ENCODE results near the gene ADGRB3.
"Not testable (repeated sequence)": the region's sequence is repeated elsewhere in the genome, so short reads cannot be mapped to it uniquely, and the experiment has no call there.

ADGRB3 gene

GRCh38 chr6:69422475-69422874 lies 787.4 kb downstream of the ADGRB3 start:
- TF ChIP-seq POLR2A (IDR thresholded peaks at IDR 0.05; ENCODE audit: low read depth, low read length): no peak
- DNase-seq (ENCODE audit: insufficient read length, low spot score): no peak
- no peak for FAIRE-seq

GRCh38 chr6:69423785-69424184 lies 788.7 kb downstream of the ADGRB3 start:
- no peak for DNase-seq (ENCODE audit: insufficient read length, low spot score)
- TF ChIP-seq POLR2A (IDR thresholded peaks at IDR 0.05; ENCODE audit: low read depth, low read length): no peak
- no peak for FAIRE-seq

- FAIRE-seq: no peak
- TF ChIP-seq POLR2A (IDR thresholded peaks at IDR 0.05; ENCODE audit: low read depth, low read length): no peak
- no peak for DNase-seq (ENCODE audit: insufficient read length, low spot score)
Measured at GRCh38 chr6:69424581-69424980, 789.5 kb downstream of the ADGRB3 start.

- no peak for DNase-seq (ENCODE audit: insufficient read length, low spot score)
- FAIRE-seq: no peak
- TF ChIP-seq POLR2A (IDR thresholded peaks at IDR 0.05; ENCODE audit: low read depth, low read length): no peak
Measured at GRCh38 chr6:69427882-69428281, 792.8 kb downstream of the ADGRB3 start.

GRCh38 chr6:69432168-69432567 lies 797.1 kb downstream of the ADGRB3 start:
- DNase-seq (ENCODE audit: insufficient read length, low spot score); FAIRE-seq: not testable (repeated sequence)

GRCh38 chr6:69433116-69433515 lies 798.0 kb downstream of the ADGRB3 start:
- not testable (repeated sequence) for FAIRE-seq; DNase-seq (ENCODE audit: insufficient read length, low spot score)

- FAIRE-seq (no peak), DNase-seq (ENCODE audit: insufficient read length, low spot score) (no peak)
- TF ChIP-seq POLR2A (IDR thresholded peaks at IDR 0.05; ENCODE audit: low read depth, low read length): no peak
Measured at GRCh38 chr6:69438113-69438512, 803.0 kb downstream of the ADGRB3 start.

Data from H54 (cell line).